Measurements from ENCODE around the gene TMEM132C. TPM values are rescaled to one million over a fixed set of nuclear protein-coding genes. Genes with fewer than 3 reads are reported as not detected.

The TMEM132C gene
- total and polyA plus RNA-seq, 2 of the 4 experiments (the other 2 are of a cell fraction): not detected

GRCh38 chr12:128660532-128661225 lies 393.7 kb downstream of the TMEM132C start:
- BruUV-seq (replicated peaks): no TSS peak

More at GRCh38 chr12:128660532-128661225, 393.7 kb downstream of the TMEM132C start:
- DNase-seq (no peak), ATAC-seq (ENCODE audit: low read depth) (no peak)
- H3K27ac ChIP-seq (ENCODE audit: insufficient read depth, low read length): no peak overlapping the region
- dilution Hi-C loops (cut with HindIII; ENCODE audit: low sequenced_read_pairs, unreplicated experiment) (no loop called here), intact Hi-C loops (cut with micrococcal nuclease) (no loop called here), in situ Hi-C loops (cut with MboI; ENCODE audit: low sequenced_read_pairs) (no loop called here)
- no peak for TF ChIP-seq MAZ (IDR thresholded peaks at IDR 0.05; ENCODE audit: borderline replicate concordance, low read depth, low read length)
- no peak for TF ChIP-seq POLR2A (IDR thresholded peaks at IDR 0.05; ENCODE audit: low read depth, low read length)
- TF ChIP-seq MAFK (IDR thresholded peaks at IDR 0.05; ENCODE audit: low read depth, low read length): no peak
- no peak for TF ChIP-seq MXI1 (IDR thresholded peaks at IDR 0.05; ENCODE audit: borderline replicate concordance, low read depth, low read length)
- no peak for TF ChIP-seq NFE2L2 (IDR thresholded peaks at IDR 0.05; ENCODE audit: low read depth, low read length)
- no peak for TF ChIP-seq USF2 (IDR thresholded peaks at IDR 0.05; ENCODE audit: low read depth, low read length)
- TF ChIP-seq BHLHE40 (IDR thresholded peaks at IDR 0.05; ENCODE audit: low read depth, low read length): no peak
- TF ChIP-seq CHD1 (IDR thresholded peaks at IDR 0.05; ENCODE audit: low read depth, low read length): no peak
- TF ChIP-seq SMC3 (IDR thresholded peaks at IDR 0.05; ENCODE audit: low read depth, low read length): no peak
- no peak for TF ChIP-seq RCOR1 (IDR thresholded peaks at IDR 0.05; ENCODE audit: insufficient replicate concordance, low read length)
- no peak for TF ChIP-seq ELK1 (IDR thresholded peaks at IDR 0.05; ENCODE audit: borderline replicate concordance, low read depth, low read length)
- no peak for TF ChIP-seq RFX5 (IDR thresholded peaks at IDR 0.05; ENCODE audit: low read depth, low read length)
- no peak for TF ChIP-seq FOS (IDR thresholded peaks at IDR 0.05; ENCODE audit: low read depth, low read length)
- no peak for TF ChIP-seq RAD21 (IDR thresholded peaks at IDR 0.05; ENCODE audit: low read length)
- no peak for TF ChIP-seq CTCF (conservative IDR thresholded peaks at IDR 0.05; ENCODE audit: low read depth, low read length)
- TF ChIP-seq CEBPB (IDR thresholded peaks at IDR 0.05; ENCODE audit: low read depth, low read length): no peak
- H3K4ac ChIP-seq (ENCODE audit: low read depth, low read length): no peak overlapping the region
- no peaks in the 10 kb centered on the region; the same call in 1 of the 2 replicates for H4K20me1 ChIP-seq (ENCODE audit: insufficient read depth, low read length)
- no peak overlapping the region for H2AFZ ChIP-seq (replicated peaks; ENCODE audit: low read length, poor library complexity)
- H3K9ac ChIP-seq (ENCODE audit: low read depth, low read length): no peak overlapping the region
- H4K91ac ChIP-seq (ENCODE audit: insufficient read depth, low read depth, low read length): no peak overlapping the region
- no peak overlapping the region for H3K18ac ChIP-seq (ENCODE audit: low read depth, low read length)
- ChIA-PET POLR2A (ENCODE audit: unreplicated experiment) (no interaction called here), CTCF (no interaction called here)
- no peak overlapping the region for H2AK5ac ChIP-seq (ENCODE audit: low read depth, low read length)
- H2BK120ac ChIP-seq (ENCODE audit: low read depth, low read length): no peak overlapping the region
- H2AK9ac ChIP-seq (replicated peaks; ENCODE audit: low read depth, low read length, poor library complexity): no peak overlapping the region
- no peak overlapping the region for H4K5ac ChIP-seq (ENCODE audit: low read depth, low read length)
- no peaks in the 10 kb centered on the region for H3K4me1 ChIP-seq (ENCODE audit: control insufficient read depth, insufficient read depth, low read length)
- H2BK5ac ChIP-seq (ENCODE audit: low read depth, low read length, poor library complexity, severe bottlenecking): no peak overlapping the region
- H3K4me2 ChIP-seq (ENCODE audit: low read depth, low read length): no peak overlapping the region
- H3K9me3 ChIP-seq (ENCODE audit: control insufficient read depth, insufficient read depth, low read length): peaks cover 32% of the 10 kb centered on the region
- 86% methylated on average over 1 of the region's 7 CpGs; no CpG with 5 or more reads in 1 of the 2 experiments for WGBS, 2 experiments (ENCODE audit: extremely low coverage in 2 of 2, insufficient read length in 1 of 2)
- H3K14ac ChIP-seq (replicated peaks; ENCODE audit: low read depth, low read length): no peak overlapping the region
- no peaks in the 10 kb centered on the region for H3K9me1 ChIP-seq (ENCODE audit: insufficient read depth, low read length)
- no peaks in the 10 kb centered on the region for H3K36me3 ChIP-seq (ENCODE audit: control insufficient read depth, insufficient read depth, low read length)
- H3K23ac ChIP-seq (ENCODE audit: low read depth, low read length): no peak overlapping the region
- no peak overlapping the region for H2BK20ac ChIP-seq (ENCODE audit: low read depth, low read length)
- no peaks in the 10 kb centered on the region for H3K27me3 ChIP-seq (ENCODE audit: control insufficient read depth, insufficient read depth, low read length)
- H3K4me3 ChIP-seq (ENCODE audit: insufficient read depth, low read depth, low read length): no peak overlapping the region
- H4K8ac ChIP-seq (ENCODE audit: low read depth in 2 of 2, low read length in 2 of 2): no peak overlapping the region
- no peak overlapping the region for H2BK15ac ChIP-seq (ENCODE audit: low read depth, low read length)
- H3K79me1 ChIP-seq (ENCODE audit: low read depth in 1 of 2, low read length in 2 of 2): no peaks in the 10 kb centered on the region
- H3K56ac ChIP-seq (ENCODE audit: extremely low read depth, insufficient read depth, low read length): no peak overlapping the region

Measured in IMR-90 (cell line).